GM18951 (cell line): ENCODE measurements around the gene APOBEC3F.
A peak's percentile ranks its signal among the peaks of the same experiment; 100 is the strongest.

Experiments used
- POLR2A ChIP-seq: IDR thresholded peaks from 4 replicates; pipeline ENCODE4 v1.6.1; 2011; ENCODE audit warnings: mild to moderate bottlenecking; ENCODE audit not compliant: insufficient read length, insufficient read depth; ENCODE audit errors: extremely low read depth
- in situ Hi-C: fragments of 300-500 bp; cut with MboI; formaldehyde crosslinking; loops from one replicate; pipeline ENCODE4 v1.12.0; 2022; ENCODE audit warnings: low sequenced_read_pairs, mixed read lengths, inconsistent platforms; ENCODE audit not compliant: unreplicated experiment

APOBEC3F gene

GRCh38 chr22:39087098-39087497 is 46.4 kb downstream of the APOBEC3F start:
- in situ Hi-C loops: no loop called here
- no peak for TF ChIP-seq POLR2A

DNA sequence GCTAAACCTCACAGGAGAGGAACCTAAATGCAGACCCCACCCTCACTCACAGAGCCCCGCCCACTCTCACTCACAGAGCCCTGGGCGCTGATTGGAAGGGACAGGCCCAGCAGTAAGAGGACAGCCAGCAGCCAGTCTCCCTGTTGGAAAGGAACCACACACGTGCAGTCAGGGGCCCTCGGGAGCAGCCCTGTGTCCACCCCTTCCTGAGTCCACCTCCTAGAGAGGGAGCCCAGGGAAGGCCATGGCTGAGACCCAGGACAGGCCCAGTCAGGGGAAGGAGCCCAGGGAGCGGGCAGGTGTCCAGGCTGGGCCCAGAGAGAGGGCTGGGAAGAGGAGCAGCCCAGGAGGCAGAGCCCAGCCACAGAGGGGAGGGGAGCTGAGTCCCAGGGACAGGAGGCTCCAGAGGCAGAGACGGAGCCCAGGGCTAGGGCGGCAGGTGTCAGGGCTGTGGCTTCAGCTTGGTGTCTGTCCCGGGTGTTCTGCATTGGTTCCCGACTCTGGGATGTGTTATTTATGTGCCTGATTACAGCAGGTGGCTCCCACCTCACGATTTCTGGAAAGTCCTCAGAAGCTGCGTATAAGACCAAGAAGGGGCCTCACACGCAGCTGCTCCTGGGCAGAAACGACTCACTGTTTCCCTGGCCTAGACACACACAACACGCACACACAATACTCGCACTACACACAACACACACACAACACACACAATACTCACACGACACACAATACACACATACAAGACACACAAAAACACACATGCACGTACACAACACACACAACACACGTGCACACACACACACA is 47.4 kb downstream of the APOBEC3F start:
- peak; percentile 28 for TF ChIP-seq POLR2A
- in situ Hi-C loops: no loop called here

GRCh38 chr22:39088685-39089032 is 48.0 kb downstream of the APOBEC3F start:
- no peak for TF ChIP-seq POLR2A
- in situ Hi-C loops: no loop called here

DNA sequence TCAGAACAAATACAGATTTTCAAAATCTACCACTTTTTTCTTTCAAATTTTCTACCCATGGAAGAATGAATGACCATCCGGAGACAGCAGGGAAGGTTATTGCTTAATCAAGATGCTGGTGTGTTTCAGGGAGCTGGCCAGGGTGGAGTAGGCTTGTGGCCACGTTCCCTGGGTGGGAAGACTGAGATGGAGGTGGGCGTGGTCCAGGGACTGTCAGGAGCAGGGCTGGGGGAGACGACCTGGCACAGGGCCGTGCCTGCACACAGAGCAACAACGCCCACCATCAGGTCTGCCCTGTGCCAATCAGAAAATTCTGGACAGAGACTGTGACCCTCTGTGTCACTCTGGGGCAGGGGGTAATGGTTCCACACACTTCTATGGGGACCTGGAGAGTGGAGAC is 49.3 kb downstream of the APOBEC3F start:
- TF ChIP-seq POLR2A: no peak
- in situ Hi-C loops: no loop called here

GRCh38 chr22:39090426-39091064 is 49.9 kb downstream of the APOBEC3F start:
- TF ChIP-seq POLR2A: no peak
- in situ Hi-C loops: no loop called here

- no peak for TF ChIP-seq POLR2A
- in situ Hi-C loops: no loop called here
Observed at GRCh38 chr22:39091126-39092081, 50.7 kb downstream of the APOBEC3F start.

DNA sequence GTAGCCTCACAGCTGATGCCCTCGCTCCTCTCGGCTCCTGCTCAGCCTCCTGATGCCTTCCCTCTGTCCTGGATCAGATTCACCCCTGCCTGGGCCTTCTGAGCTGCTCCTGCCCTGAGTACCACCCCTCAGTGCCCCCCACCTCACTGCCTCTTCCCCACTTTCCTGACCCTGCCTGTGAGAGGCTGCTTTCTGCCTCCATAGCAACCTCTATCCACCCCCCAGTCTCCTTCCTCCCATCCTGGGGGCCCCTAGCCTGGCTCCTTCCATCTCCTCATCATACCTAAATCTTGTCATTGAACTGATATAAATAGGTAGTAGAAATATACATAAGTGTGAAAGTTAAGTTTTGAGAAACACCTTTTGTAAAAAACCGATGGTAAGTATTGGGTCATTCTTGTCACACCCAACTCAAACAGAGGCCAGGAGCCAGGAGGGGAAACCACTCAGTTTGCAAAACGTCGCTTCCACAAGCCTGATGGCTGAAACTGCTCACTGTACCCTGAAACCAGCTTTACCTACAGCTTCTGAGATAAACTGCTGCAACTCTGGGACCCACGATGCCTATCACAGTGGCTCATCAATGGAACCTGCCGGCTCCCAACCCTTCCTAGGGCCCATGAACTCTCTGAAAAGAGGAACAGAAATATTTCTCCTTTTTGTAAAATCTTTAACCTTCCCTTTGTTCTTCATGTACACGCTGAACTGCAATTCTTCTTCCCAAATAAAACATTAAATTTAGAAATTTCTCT is 51.6 kb downstream of the APOBEC3F start:
- in situ Hi-C loops: no loop called here
- no peak for TF ChIP-seq POLR2A

DNA sequence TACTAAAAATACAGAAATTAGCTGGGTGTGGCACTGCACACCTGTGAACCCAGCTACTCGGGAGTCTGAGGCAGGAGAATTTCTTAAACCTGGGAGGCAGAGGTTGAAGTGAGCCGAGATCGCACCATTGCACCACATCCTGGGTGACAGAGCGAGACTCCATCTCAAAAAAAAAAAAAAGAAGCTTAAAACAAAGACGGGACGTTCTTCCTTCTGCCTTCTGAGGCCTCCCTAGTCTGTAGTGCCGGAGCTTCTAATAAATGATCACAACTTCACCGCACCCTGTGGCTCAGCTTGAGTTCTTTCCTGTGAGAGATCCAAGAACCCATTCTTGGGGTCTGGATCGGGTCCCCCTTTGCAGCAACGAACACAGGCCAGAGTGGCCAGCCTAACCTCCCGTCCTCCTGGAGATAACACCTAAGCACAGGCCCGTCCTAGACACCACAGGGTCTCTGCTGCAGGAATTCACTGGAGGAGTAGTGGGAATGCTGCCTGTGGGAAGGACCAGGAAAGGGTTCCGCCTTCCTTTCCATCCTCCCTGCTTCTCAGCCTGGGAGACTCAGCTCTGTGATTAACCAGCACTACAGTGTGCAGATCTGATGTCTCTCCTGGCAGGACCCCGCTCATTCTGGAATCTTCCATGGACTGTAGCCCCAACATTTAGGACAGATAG is 54.2 kb downstream of the APOBEC3F start:
- no peak for TF ChIP-seq POLR2A
- in situ Hi-C loops: no loop called here

- in situ Hi-C loops: no loop called here
- TF ChIP-seq POLR2A: no peak
Observed at GRCh38 chr22:39095971-39096370, 55.3 kb downstream of the APOBEC3F start.

GRCh38 chr22:39097098-39098020 is 56.7 kb downstream of the APOBEC3F start, which contains the start of gene APOBEC3H:
Gene APOBEC3H (plus strand): TSS chr22:39097244. CDS start chr22:39100279, 3,035 bp downstream.
- in situ Hi-C loops: no loop called here
- TF ChIP-seq POLR2A: peak; percentile 48

DNA sequence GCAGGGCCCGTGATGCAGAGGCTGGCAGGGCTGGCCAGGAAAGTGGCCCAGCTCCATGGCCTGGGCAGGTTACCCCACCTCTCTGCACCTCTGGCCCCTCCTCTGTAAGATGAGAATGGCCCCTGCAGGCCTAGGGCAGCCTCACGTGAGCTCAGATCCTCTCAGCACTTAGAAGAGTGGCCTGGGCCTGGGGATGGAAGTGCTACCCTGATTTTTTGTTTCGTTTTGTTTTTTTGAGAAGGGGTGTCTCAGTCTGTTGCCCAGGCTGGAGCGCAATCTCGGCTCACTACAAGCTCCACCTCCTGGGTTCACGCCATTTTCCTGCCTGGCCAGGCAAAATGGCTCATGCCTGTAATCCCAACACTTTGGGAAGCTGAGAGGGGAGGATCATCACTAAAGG is 57.4 kb downstream of the APOBEC3F start:
- peak; percentile 53 for TF ChIP-seq POLR2A
- in situ Hi-C loops: no loop called here
